GM12891 (cell line): Measurements from ENCODE around the gene PLK2.

Experiments
- POLR2A ChIP-seq: IDR thresholded peaks from 2 replicates; pipeline ENCODE4 v1.6.1; 2011; ENCODE audit warnings: low read depth, low read length, control low read depth
- POU2F2 ChIP-seq: IDR thresholded peaks from 2 replicates; pipeline ENCODE4 v1.6.1; 2011; ENCODE audit warnings: low read depth, mild to moderate bottlenecking, control low read depth, low read length, moderate library complexity

GRCh38 chr5:58456486-58456885, 3.4 kb downstream of the PLK2 start:
- no peak for TF ChIP-seq POU2F2
- no peak for TF ChIP-seq POLR2A
